ENCODE results near the gene MPHOSPH6.
"Not testable (repeated sequence)": the region's sequence is repeated elsewhere in the genome, so short reads cannot be mapped to it uniquely, and the experiment has no call there.

MPHOSPH6 gene

DNA sequence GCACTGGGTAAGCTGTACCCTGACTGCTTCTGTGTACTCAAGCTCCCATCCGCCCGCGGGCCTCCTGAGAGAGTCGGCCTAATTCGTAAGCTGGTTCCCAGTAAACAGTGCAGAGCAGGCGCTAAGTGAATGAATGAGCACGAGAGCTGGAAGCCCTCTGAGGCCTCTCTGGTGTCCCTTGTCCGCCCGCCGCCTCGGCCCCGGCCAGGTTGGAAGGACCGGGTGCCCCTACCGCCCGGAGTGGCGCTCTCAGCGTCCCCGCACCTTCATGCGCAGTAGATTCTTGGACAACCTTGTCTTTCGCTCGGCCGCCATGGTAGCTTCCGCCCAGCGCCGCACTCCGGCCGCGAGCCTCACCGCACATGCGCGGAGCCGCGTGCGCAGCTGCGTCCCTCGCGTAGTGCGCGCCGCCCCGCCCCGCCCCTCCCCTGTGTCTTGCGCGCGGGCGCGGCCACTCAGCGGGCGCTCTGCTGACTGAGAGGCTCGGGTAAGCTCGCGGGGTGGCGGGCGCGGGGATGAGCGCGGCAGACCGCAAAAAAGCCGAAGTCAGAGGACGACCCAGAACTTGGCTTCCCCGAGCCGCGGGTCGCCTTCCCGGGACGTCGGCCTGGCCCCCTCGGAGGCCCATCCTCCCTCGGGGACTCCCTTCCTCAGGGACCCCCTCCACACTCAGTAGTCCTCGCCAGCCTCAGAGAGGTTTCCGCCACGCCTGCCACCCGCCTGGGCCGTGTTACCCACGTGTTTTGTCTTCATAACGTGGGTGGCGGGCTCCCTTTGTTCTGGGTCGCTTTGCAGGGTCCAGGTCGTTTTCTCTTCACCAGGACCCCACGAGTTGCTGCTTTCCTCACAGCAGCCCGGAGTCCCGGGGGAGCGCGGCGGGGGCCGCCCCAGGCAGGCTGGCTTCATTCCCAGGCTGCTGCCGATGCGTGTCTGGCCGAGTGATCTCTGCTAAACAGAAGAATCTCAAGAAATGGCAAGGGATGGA, at the start of gene MPHOSPH6:
MPHOSPH6 (minus strand) TSS at position 364 of the 985 bp plus-strand sequence; CDS start at position 315, 49 bp downstream.
- TF ChIP-seq, protein P1, sequence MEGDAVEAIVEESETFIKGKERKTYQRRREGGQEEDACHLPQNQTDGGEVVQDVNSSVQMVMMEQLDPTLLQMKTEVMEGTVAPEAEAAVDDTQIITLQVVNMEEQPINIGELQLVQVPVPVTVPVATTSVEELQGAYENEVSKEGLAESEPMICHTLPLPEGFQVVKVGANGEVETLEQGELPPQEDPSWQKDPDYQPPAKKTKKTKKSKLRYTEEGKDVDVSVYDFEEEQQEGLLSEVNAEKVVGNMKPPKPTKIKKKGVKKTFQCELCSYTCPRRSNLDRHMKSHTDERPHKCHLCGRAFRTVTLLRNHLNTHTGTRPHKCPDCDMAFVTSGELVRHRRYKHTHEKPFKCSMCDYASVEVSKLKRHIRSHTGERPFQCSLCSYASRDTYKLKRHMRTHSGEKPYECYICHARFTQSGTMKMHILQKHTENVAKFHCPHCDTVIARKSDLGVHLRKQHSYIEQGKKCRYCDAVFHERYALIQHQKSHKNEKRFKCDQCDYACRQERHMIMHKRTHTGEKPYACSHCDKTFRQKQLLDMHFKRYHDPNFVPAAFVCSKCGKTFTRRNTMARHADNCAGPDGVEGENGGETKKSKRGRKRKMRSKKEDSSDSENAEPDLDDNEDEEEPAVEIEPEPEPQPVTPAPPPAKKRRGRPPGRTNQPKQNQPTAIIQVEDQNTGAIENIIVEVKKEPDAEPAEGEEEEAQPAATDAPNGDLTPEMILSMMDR (IDR thresholded peaks at IDR 0.05; ENCODE audit: low read depth, low read length), result no peak
- peak; percentile 78 for DNase-seq (ENCODE audit: extremely low read depth, low read depth)

DNA sequence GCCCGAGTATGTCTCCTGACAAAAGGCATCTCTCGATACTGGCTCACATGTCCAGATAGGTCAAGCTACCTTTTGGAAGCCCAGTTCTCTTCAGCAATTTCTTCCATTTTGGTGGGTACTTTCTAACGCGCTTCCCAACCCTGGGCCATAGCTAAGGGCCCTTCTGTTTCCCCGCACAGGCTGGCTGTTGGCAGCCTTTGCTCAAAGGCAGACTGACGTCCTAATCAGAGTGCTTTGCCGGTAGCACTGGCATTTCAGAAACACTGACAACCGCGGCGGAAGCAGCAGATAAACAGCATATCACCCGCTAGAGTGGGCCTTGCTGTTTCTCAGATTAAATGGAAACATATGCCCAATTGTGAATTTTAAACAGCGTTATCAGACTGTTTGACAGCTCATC, 49.3 kb upstream of the MPHOSPH6 start:
- DNase-seq (ENCODE audit: extremely low read depth, low read depth), result no peak
- TF ChIP-seq, protein P1 (IDR thresholded peaks at IDR 0.05; ENCODE audit: low read depth, low read length), result no peak

GRCh38 chr16:82209314-82209713, 39.3 kb upstream of the MPHOSPH6 start:
- DNase-seq (ENCODE audit: extremely low read depth, low read depth), result not testable (repeated sequence)

GRCh38 chr16:82203198-82203597, 33.2 kb upstream of the MPHOSPH6 start:
- DNase-seq (ENCODE audit: extremely low read depth, low read depth), result no peak
- TF ChIP-seq, protein P1 (IDR thresholded peaks at IDR 0.05; ENCODE audit: low read depth, low read length), result no peak

DNA sequence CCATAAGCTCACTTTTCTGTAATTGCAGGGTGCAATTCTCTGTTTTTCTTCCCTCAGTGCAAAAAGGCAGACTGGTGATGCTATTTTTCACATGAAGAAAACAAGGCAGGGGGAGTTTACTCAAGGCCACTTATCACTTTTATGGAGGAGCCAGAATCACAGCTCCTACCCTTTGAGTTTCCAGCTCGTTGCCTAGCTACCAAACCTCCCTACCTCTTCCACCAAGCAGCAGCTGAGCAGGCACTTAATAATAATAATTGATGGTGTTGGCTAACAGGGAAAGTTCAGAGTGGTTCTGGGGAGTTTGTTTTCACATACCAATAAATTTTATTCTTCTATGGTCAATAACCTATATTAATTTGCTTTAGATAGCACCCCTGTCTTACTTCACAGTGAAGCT, 31.9 kb upstream of the MPHOSPH6 start:
- TF ChIP-seq, protein P1 (IDR thresholded peaks at IDR 0.05; ENCODE audit: low read depth, low read length), result no peak
- no peak for DNase-seq (ENCODE audit: extremely low read depth, low read depth)

DNA sequence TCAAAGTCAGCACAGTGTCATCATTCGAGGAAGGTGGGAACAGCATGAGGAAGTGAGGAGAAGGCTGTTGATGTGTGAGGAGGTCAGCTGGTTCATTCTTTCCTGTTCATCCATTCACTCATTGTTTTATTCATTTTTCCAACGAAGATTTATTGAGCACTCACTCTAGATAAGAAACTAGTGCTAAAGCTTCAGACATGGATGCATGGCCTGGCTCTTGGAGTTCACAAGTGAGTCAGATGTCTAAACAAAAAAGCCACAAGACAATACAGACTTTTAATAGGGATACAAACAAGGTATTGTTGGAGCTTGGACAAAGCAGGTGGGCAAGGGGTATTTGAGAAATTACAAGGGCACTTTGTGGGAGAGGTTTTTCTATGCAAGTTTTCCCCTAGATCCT, 31.3 kb upstream of the MPHOSPH6 start:
- TF ChIP-seq, protein P1 (IDR thresholded peaks at IDR 0.05; ENCODE audit: low read depth, low read length), result no peak
- DNase-seq (ENCODE audit: extremely low read depth, low read depth), result no peak

DNA sequence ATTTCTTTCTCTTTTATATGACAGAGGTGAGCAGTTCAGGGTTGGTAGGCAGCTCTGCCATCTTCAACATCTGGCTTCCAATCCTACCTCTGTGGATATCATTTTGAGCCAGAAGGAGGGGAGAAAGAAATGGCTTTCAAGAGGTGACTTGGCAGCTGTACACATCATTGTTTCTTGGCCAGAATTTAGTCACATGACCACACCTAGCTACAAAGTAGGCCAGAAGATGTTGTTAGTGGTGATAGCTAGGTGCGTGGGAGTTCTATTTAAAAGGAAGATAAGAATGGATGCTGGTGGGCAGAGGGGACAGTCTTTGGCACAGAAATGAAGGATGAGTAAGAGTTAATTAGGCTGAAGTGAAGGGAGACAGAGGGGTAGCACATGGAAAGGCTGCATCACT, 29.2 kb upstream of the MPHOSPH6 start:
- TF ChIP-seq, protein P1 (IDR thresholded peaks at IDR 0.05; ENCODE audit: low read depth, low read length), result no peak
- DNase-seq (ENCODE audit: extremely low read depth, low read depth), result no peak
